Measurements from ENCODE around the gene PPP2R3A.

- TF ChIP-seq EP300 (IDR thresholded peaks at IDR 0.05; ENCODE audit: borderline replicate concordance) (no peak), RAD21 (IDR thresholded peaks at IDR 0.05; ENCODE audit: low read depth) (no peak), REST (IDR thresholded peaks at IDR 0.05; ENCODE audit: low read depth) (no peak), TAF1 (IDR thresholded peaks at IDR 0.05; ENCODE audit: low read depth) (no peak), ZBTB7A (IDR thresholded peaks at IDR 0.05; ENCODE audit: low read depth) (no peak), FOXM1 (IDR thresholded peaks at IDR 0.05; ENCODE audit: borderline replicate concordance, low read depth) (no peak), TCF12 (IDR thresholded peaks at IDR 0.05; ENCODE audit: low read depth) (no peak), MAX (IDR thresholded peaks at IDR 0.05) (no peak)
These were observed 181.6 kb downstream of the PPP2R3A start for GRCh38 chr3:136146981-136147729.

Data from Ishikawa (cell line).